Astrocyte of the spinal cord (primary cell): ENCODE measurements around the gene INTS7.

Experiments used
- DNase-seq: peaks from one replicate; pipeline ENCODE4 v3.0.0; 2011; ENCODE audit warnings: low read depth, low spot score
- H3K4me3 ChIP-seq: 2 replicates; pipeline ENCODE4 v1.5.1; 2011; ENCODE audit warnings: low read depth, mild to moderate bottlenecking, low read length, moderate library complexity
- CTCF ChIP-seq: IDR thresholded peaks from 2 replicates; pipeline ENCODE4 v1.5.1; 2012; ENCODE audit warnings: low read depth, mild to moderate bottlenecking, low read length, inconsistent platforms
- in situ Hi-C: cut with HindIII; loops from 2 replicates; pipeline ENCODE4 v1.10.0; 2017; ENCODE audit warnings: low sequenced_read_pairs

Gene INTS7

GRCh38 chr1:211925016-211925415, 110.3 kb downstream of the INTS7 start:
- in situ Hi-C loops = no loop called here
- no peak overlapping the region for H3K4me3 ChIP-seq
- TF ChIP-seq CTCF = no peak
- DNase-seq = no peak

GRCh38 chr1:211924256-211924655, 111.1 kb downstream of the INTS7 start:
- no peak for DNase-seq
- TF ChIP-seq CTCF = no peak
- no peak overlapping the region for H3K4me3 ChIP-seq
- in situ Hi-C loops = no loop called here

GRCh38 chr1:211923095-211923494, 112.3 kb downstream of the INTS7 start:
- TF ChIP-seq CTCF = no peak

GRCh38 chr1:211921579-211922095, 113.7 kb downstream of the INTS7 start:
- H3K4me3 ChIP-seq = no peak overlapping the region
- in situ Hi-C loops = no loop called here
- no peak for TF ChIP-seq CTCF
- no peak for DNase-seq

More at GRCh38 chr1:211923095-211923494, 112.3 kb downstream of the INTS7 start:
- in situ Hi-C loops = no loop called here
- no peak for DNase-seq
- no peak overlapping the region for H3K4me3 ChIP-seq

- in situ Hi-C loops = no loop called here
- no peak for DNase-seq
- no peak for TF ChIP-seq CTCF
- H3K4me3 ChIP-seq = no peak overlapping the region
Measured at GRCh38 chr1:211920602-211921226, 114.6 kb downstream of the INTS7 start.

GRCh38 chr1:211920141-211920572, 115.2 kb downstream of the INTS7 start:
- in situ Hi-C loops = no loop called here
- TF ChIP-seq CTCF = no peak
- no peak overlapping the region for H3K4me3 ChIP-seq
- peak; percentile 59 for DNase-seq
